G401.6 (cell line): Measurements from ENCODE around the gene ENKUR.

Experiments
- FAIRE-seq: peaks from 2 replicates; lab custom pipeline; 2012; peaks lifted over from hg19 to GRCh38; lab: Jason Lieb, UNC

Gene ENKUR

GRCh38 chr10:25015828-25016375, at the start of gene ENKUR:
Gene ENKUR (minus strand): TSS chr10:25016158. CDS start chr10:25015936, 222 bp downstream.
- FAIRE-seq = no peak

- FAIRE-seq = no peak
Observed at GRCh38 chr10:25064401-25064800, 48.4 kb upstream of the ENKUR start.

DNA sequence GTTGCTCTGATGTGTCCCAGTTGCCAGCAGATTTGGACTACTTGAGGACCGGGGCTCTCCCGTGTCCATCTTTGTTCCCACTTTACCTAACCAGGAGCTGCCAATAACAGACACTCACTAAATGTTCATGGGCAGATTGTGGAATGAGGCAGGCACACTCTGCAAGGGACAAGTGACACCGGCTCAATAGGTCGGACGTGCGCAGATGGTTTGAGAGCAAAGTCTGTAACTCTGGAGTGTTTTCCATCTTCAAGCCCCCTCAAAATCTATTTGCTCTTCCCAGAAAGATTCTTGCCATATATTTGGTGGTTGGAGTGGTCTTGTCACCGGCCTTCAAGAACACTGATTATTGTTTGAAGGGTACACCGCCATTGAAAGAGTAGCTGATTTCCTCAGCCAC, 47.7 kb upstream of the ENKUR start:
- FAIRE-seq = no peak

DNA sequence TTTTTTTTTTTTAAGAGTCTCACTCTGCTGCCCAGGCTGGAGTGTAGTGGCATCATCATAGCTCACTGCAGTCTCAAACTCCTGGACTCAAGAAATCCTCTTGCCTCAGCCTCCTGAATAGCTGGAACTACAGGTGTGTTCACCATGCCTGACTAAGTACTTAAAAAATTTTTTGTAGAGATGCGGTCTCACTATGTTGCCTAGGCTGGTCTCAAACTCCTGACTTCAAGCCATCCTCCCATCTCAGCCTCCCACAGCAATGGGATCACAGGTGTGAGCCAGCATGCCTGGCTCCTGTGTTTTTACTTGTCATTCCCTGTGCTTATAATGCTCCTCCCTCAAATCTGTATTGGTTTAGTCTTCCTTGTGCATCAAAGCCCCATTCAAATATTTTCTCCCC, 47.2 kb upstream of the ENKUR start:
- no peak for FAIRE-seq

DNA sequence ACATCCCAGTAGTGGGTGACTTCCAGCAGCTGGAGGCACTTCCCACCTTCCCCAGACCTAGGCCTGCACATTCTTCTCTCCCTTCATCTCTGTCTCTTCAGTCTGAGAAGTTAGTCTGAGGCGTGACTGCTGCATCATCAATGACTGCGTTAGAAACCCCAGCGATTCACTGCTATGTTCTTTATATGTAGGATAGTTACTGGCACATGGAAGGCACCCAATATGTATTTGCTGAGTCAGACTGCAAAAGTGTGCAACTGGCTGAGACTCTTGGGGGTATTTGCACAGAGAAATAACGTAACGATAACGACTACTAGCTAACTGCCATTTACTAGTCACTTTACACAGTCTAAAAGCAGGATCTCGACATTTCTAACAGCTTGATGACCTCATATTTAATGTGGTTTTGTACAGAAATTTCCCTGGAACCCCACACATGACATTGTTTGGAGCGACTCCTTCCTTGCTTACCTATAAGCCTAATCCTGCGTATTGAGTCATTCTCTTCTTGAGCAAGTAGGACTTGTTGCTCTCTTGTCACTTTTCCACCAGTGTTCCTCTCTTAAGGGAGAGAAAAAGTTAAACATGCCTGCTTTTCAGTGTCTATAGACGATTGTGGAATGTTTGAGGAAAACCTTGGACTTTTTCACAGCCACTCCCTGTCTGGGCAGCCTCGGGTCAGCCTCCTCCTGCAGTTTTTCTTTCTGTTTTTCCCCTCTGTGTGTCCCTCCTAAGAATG, 45.9 kb upstream of the ENKUR start:
- no peak for FAIRE-seq

DNA sequence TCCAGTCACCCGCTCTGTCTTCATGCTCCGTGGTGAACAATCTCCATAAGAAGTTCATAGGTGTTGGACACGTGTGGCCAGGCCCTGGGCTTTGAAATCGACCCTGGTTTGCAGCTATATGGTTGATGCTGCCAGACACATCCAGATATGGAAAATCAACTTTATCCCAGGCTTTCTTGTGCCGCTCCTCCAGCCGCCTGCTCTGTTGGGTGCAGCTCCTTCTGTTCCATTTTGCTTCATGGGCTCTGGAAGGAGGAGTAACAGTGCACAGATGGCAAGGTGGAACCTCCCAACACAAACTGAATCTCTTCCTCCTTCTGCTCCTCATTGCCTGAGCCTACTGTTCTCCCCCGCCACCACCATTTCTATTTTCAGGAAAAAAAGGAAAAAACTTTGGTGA, 45.2 kb upstream of the ENKUR start:
- no peak for FAIRE-seq

GRCh38 chr10:25059990-25060389, 44.0 kb upstream of the ENKUR start:
- FAIRE-seq = no peak

DNA sequence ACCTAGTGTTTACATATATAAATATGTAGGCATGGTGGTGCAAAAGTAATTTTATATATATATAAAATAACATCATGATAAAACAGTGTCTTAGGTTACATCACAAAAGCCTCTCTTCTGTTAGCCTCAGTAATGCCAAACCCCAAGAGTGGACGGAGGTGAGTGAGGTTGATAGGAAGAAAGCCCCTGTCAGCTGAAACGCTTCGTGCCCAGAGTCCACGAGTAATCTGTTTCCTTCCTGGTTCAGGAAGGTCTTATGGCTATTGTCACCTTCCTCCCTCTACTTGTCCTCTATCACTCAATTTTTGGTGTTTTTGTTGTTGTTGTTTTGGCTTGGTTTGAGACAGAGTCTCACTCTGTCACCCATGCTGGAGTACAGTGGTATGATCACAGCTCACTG, 41.9 kb upstream of the ENKUR start:
- no peak for FAIRE-seq

DNA sequence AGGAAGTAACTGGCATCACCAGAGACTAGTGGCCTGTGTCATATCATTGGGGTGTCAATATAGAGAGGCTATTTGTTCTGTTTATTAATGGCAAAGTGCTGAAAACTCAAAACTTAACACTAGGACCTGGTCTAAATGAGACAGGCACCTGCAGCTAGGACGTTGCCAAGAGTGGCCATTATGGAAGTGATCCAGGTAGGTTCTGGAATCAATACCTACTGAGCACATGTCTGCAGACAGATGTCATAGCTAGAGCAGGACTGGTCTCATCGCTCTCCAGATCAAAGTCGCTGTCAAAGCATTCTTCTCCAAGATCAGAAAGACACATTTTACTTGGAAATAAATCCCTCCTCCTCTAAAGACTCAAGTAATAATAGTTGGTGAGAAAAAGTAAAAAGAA, 40.8 kb upstream of the ENKUR start:
- no peak for FAIRE-seq

- no peak for FAIRE-seq
Observed at GRCh38 chr10:25052012-25052411, 36.1 kb upstream of the ENKUR start.

GRCh38 chr10:25050402-25050801, 34.4 kb upstream of the ENKUR start:
- no peak for FAIRE-seq

DNA sequence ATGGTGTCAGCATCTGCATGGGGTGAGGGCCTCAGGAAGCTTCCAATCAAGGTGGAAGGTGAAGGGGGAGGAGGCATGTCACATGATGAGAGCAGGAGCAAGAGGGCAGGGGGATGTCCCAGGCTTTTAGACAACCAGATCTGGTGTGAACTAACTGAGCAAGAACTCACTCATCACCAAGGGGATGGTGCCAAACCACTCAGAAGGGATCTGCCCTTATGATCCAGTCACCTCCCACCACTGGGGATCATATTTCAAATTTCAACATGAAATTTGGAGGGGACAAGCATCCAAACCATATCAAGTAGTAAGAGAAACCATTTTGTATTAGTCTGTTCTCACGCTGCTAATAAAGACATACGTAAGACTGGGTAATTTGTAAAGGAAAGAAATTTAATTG, 34.0 kb upstream of the ENKUR start:
- FAIRE-seq = no peak

DNA sequence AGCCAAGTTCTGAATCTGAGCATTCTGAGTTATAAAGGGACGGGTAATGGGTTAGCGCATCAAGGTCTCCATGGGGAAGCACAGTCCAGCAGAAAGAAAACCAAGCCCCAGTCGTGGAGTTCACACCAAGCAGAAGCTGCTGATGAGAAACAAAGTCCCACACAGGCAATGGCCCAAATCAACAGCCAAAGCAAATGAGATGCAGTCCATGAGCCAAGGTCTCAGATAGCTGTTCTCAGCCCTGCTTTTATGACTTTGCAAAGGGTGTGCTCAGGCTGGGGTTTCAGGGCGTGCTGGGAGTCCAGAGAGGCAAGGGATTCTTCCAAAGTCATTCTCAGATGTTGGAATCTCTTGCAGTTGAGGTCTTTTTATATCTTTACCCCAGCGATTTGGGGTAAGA, 32.5 kb upstream of the ENKUR start:
- no peak for FAIRE-seq

DNA sequence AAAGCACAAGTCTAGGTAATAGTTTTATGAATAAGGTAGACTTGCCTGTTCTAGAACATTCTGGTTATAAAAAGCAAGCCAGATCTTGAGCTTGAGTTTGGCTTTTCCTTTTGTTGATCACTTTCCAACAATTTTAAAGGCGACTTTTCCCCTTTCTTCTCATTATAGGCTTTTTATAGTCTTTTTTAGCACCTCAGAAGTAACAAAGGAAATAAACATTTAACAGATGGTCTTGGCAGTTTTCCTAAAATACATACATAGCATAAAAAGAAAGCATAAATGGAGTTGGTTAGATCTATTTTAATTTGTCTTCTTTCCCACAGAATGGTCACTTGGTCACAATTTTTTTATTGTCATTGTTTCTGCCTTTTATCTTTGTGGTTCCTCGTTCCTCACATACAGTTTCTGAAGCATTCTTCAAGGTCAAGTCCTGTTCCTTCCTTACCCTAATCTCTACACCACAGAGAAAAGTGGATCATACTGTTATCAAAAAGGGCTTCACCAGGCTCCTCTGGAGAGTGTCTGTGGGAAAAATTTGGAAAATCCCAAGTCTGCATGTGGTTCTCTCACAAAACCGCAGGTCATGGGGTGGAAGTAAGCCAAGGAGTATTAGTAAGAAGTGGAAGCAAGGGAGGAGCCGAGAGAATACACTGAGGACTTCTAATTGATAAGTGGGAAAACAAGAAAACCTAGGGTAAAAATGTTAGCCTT, 31.8 kb upstream of the ENKUR start:
- FAIRE-seq = no peak

DNA sequence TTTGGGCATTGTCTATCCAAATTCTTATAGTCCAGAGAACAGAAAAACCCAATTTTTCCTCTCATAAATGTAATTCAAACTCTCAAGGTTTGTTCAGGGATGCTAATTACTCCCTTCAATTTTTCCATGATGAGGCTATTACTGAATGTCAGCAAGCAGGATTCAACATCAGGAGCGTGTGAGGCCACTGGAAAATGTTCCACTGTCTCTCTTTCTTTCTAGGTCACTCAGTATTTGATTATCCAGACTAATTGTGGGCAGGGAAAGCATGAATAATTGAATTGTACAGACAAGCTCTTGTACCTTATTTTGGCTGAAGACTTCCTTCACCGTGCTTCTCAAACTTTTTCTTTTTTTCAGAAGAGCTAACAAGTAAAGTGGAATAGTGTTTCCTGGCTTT, 31.1 kb upstream of the ENKUR start:
- no peak for FAIRE-seq

- FAIRE-seq = no peak
Observed at GRCh38 chr10:25046641-25047040, 30.7 kb upstream of the ENKUR start.

DNA sequence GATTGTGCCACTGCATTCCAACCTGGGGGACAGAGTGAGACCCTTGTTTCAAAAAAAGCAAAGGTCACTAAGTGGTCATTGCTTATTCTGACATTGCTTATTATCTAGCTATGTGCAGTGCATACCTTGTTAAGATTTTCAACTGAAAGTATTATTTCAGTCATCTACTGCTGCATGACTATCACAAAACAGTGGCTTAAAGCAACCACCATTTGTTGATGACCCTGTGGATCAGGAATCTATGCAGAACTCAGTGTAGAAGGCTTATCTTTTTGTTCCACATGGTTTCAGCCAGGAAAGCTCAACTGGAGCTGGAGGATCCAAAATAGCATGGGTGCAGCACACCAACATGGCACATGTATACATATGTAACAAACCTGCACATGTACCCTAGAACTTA, 23.6 kb upstream of the ENKUR start:
- FAIRE-seq = no peak

DNA sequence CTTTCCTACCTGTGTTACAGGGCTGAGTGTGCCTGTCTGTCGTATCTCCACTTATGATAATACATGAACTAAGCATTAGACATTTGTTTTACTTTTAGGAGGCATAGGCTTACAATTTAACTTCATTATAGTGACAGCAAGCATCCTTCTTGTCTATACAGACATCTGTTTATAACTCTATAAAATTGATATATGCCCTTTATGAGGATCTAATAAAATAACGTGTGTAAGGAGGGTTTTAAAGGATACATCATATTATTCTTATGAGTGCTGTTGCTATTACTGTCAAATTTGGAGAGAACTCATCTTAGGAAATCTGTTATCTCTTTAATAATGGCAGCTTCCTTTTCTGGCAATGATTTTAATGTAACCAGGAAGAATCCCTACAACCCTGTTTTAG, 22.4 kb upstream of the ENKUR start:
- FAIRE-seq = no peak

DNA sequence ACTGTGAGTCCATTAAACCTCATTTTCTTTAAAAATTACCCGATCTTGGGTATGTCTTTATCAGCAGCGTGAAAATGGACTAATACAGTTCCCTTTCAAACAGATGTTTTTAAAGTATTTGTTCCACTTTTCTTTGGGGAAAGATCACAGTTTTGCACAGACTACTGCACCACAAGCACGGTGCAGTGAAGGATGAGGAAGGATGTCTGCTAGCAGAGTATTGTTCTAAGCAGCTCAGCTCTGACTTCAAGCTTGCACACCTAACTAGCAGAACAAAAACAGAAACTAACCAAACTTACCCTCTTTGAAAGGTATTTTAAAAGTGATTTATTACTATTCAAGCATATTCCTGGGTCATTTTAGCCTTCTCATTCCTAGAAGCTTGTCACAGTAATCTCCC, 20.4 kb upstream of the ENKUR start:
- FAIRE-seq = no peak

- no peak for FAIRE-seq
Observed at GRCh38 chr10:25029519-25029918, 13.6 kb upstream of the ENKUR start.

DNA sequence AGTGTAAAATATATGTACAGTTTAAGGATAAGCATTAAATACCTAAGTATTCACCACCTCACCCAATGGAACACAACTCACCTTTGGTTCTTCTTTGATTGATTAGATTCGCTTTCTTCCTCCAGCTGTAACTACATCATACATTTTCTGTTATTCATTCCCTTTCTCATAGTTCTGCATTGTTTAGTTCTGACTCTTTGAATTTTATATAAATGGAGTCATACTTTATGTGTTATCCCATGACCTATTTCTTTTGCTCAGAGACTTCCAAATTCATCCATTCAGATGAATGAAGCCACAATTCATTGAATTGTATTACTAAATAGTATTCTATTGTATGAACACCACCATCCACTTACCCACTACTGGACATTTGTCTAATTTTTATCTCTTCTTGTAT, 12.8 kb upstream of the ENKUR start:
- no peak for FAIRE-seq

GRCh38 chr10:25026463-25026862, 10.5 kb upstream of the ENKUR start:
- no peak for FAIRE-seq

DNA sequence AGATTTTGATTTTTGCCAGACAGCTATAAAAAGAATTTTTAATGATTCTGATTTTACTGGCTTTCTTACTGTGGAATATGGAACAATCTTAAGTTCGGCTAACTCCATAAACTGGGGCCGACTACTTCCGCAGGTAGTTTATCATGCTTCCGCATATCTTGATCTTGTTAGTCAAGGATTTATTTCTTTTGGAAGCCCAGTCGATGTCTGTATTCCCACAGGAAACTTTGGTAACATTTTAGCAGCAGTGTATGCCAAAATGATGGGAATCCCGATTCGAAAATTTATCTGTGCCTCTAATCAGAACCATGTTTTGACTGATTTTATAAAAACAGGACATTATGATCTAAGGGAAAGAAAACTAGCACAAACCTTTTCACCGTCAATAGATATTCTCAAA, 8.6 kb upstream of the ENKUR start:
- no peak for FAIRE-seq

DNA sequence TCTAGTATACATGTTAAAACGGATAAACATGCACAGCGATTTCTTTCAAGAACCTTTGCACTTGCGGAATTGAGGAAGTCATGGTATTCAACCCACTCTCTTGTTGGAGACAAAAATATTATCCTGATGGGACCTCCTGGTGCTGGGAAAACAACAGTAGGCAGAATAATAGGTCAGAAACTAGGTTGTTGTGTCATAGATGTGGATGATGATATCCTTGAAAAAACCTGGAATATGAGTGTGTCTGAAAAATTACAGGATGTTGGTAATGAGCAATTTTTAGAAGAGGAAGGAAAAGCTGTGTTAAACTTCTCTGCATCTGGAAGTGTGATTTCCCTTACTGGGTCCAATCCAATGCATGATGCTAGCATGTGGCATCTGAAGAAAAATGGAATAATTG, 7.3 kb upstream of the ENKUR start:
- no peak for FAIRE-seq
